ENCODE data around the gene ALDH6A1.

The ALDH6A1 gene

DNA sequence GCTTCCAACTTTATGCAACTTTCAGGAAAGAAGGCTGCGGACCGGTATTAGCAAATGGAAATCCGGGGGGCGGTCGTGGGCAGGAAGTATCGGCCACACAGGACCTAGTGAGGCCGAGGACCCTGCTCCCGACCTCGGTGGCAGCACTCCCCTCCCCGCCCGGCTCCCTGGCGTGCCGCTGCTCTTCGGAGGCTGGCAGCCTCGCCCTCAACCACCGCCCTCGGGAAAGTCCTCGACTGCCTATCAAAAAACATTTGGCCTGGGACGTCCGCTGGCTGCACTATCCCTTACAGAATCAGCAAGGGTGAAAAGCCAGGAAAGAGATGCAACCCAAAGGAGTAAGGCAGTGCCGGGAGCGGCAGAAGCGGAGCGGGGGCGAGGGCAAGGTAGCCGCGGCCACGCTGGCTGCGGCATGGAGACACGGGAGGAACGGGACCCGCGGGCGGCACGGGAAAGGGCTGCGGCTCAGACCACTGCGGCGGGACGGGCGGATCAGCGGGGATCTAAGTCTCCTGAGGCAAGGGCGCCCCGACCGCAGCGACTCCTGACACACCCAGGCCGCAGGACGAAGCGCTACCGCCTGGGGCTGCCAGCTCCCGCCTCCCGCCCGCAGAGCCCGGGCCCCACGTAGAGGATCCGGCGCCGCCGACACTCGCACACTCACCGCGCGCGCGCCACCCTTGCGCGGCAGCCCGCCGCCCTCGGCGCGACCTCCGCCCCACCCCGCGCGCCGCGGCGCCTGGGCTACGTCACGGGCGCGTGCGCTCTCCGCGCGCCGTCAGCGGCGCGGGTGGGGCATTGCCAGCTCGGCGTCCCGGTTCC, 65.5 kb downstream of the ALDH6A1 start, which contains the start of the genes BBOF1 and ENTPD5:
Gene BBOF1, plus strand, starts transcription at position 764 of the 822 bp plus-strand sequence. CDS start 130 bp downstream, outside the sequence.
Gene ENTPD5, minus strand, starts transcription at position 703 of the 822 bp plus-strand sequence. CDS start 31,186 bp downstream, outside the sequence.
- POLR2A ChIA-PET = interaction anchor here (1.1 to 1.2 kb wide), 2 partner anchors 167 to 560 kb away, joined by 3 to 5 read pairs; partner anchors contain the start of genes NUMB and PTGR2
- CTCF ChIA-PET = interaction anchor here (1.1 kb wide), 1 partner anchor 20 kb away, joined by 5 read pairs; no protein-coding TSS in a partner anchor
- Histone ChIP-seq H3K4me3 (ENCODE audit: low read depth, low read length) (peak within 1 kb of the TSS; percentile 93), H3K36me3 (ENCODE audit: control insufficient read depth in 2 of 2, insufficient read depth in 1 of 2, low read length in 2 of 2) (peaks cover 0 to 4% of the 10 kb centered on the region in 2 experiments; a peak in 1 of 3 replicates), H3K9me3 (ENCODE audit: control insufficient read depth, insufficient read depth, low read depth, low read length) (no peaks in the 10 kb centered on the region), H3K27ac (ENCODE audit: extremely low read depth, low read depth, low read length) (peak within 1 kb of the TSS; percentile 85), H3K4me1 (ENCODE audit: control insufficient read depth, insufficient read depth, low read length) (0 out of 2 replicates have a peak, but pooled peaks cover 2% of the 10 kb centered on the region)
- TF ChIP-seq ZNF2 (tag by site-specific recombination; IDR thresholded peaks at IDR 0.05) (peak; percentile 76; the same call in 1 of the 2 replicates), ZBTB20 (tag by site-specific recombination; IDR thresholded peaks at IDR 0.05) (peak; percentile 80; the same call in 1 of the 2 replicates), ZNF654 (tag by site-specific recombination; IDR thresholded peaks at IDR 0.05; ENCODE audit: low read depth) (no peak), ZNF404 (tag by site-specific recombination; IDR thresholded peaks at IDR 0.05) (no peak), SCRT2 (tag by site-specific recombination; IDR thresholded peaks at IDR 0.05) (no peak), ZNF837 (tag by site-specific recombination; IDR thresholded peaks at IDR 0.05) (no peak), SP3 (tag by site-specific recombination; IDR thresholded peaks at IDR 0.05) (peak; percentile 16; the same call in 1 of the 2 replicates), PRDM1 (tag by site-specific recombination; IDR thresholded peaks at IDR 0.05) (no peak), ZNF266 (tag by site-specific recombination; IDR thresholded peaks at IDR 0.05; ENCODE audit: low read depth) (no peak), ZNF501 (tag by site-specific recombination; IDR thresholded peaks at IDR 0.05) (peak; percentile 72; the same call in 1 of the 2 replicates), GLI4 (tag by site-specific recombination; IDR thresholded peaks at IDR 0.05) (no peak), ZNF777 (tag by site-specific recombination; IDR thresholded peaks at IDR 0.05; ENCODE audit: borderline replicate concordance) (no peak; the same call in 1 of the 2 replicates), ZFP69B (tag by site-specific recombination; IDR thresholded peaks at IDR 0.05) (peak; percentile 64; the same call in 1 of the 2 replicates), ZNF121 (tag by site-specific recombination; IDR thresholded peaks at IDR 0.05) (no peak), ZNF521 (tag by site-specific recombination; IDR thresholded peaks at IDR 0.05) (no peak), ZNF324 (tag by site-specific recombination; IDR thresholded peaks at IDR 0.05) (peak; percentile 80), ZNF239 (tag by site-specific recombination; IDR thresholded peaks at IDR 0.05) (no peak), ZNF558 (tag by site-specific recombination; IDR thresholded peaks at IDR 0.05) (no peak), ZNF707 (tag by site-specific recombination; IDR thresholded peaks at IDR 0.05) (no peak), ZNF433 (tag by site-specific recombination; IDR thresholded peaks at IDR 0.05; ENCODE audit: low read depth) (no peak), KLF7 (tag by site-specific recombination; IDR thresholded peaks at IDR 0.05; ENCODE audit: borderline replicate concordance) (no peak; the same call in 1 of the 2 replicates), ZNF555 (tag by site-specific recombination; conservative IDR thresholded peaks at IDR 0.05) (no peak), HOXC10 (CRISPR knock-in tag; IDR thresholded peaks at IDR 0.05) (no peak), TRIM28 (IDR thresholded peaks at IDR 0.05; ENCODE audit: borderline replicate concordance, low read length) (no peak)
- TF ChIP-seq, protein P1, sequence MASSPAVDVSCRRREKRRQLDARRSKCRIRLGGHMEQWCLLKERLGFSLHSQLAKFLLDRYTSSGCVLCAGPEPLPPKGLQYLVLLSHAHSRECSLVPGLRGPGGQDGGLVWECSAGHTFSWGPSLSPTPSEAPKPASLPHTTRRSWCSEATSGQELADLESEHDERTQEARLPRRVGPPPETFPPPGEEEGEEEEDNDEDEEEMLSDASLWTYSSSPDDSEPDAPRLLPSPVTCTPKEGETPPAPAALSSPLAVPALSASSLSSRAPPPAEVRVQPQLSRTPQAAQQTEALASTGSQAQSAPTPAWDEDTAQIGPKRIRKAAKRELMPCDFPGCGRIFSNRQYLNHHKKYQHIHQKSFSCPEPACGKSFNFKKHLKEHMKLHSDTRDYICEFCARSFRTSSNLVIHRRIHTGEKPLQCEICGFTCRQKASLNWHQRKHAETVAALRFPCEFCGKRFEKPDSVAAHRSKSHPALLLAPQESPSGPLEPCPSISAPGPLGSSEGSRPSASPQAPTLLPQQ (tag by site-specific recombination; IDR thresholded peaks at IDR 0.05) = peak; percentile 82
- TF ChIP-seq, protein P2, sequence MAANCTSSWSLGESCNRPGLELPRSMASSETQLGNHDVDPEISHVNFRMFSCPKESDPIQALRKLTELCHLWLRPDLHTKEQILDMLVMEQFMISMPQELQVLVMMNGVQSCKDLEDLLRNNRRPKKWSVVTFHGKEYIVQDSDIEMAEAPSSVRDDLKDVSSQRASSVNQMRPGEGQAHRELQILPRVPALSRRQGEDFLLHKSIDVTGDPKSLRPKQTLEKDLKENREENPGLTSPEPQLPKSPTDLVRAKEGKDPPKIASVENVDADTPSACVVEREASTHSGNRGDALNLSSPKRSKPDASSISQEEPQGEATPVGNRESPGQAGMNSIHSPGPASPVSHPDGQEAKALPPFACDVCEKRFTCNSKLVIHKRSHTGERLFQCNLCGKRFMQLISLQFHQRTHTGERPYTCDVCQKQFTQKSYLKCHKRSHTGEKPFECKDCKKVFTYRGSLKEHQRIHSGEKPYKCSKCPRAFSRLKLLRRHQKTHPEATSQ (tag by site-specific recombination; IDR thresholded peaks at IDR 0.05) = peak; percentile 32; the same call in 1 of the 2 replicates
- TF ChIP-seq, protein P3, sequence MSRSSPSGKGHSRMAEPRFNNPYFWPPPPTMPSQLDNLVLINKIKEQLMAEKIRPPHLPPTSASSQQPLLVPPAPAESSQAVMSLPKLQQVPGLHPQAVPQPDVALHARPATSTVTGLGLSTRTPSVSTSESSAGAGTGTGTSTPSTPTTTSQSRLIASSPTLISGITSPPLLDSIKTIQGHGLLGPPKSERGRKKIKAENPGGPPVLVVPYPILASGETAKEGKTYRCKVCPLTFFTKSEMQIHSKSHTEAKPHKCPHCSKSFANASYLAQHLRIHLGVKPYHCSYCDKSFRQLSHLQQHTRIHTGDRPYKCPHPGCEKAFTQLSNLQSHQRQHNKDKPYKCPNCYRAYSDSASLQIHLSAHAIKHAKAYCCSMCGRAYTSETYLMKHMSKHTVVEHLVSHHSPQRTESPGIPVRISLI (tag by site-specific recombination; IDR thresholded peaks at IDR 0.05) = no peak
- TF ChIP-seq, protein P4, sequence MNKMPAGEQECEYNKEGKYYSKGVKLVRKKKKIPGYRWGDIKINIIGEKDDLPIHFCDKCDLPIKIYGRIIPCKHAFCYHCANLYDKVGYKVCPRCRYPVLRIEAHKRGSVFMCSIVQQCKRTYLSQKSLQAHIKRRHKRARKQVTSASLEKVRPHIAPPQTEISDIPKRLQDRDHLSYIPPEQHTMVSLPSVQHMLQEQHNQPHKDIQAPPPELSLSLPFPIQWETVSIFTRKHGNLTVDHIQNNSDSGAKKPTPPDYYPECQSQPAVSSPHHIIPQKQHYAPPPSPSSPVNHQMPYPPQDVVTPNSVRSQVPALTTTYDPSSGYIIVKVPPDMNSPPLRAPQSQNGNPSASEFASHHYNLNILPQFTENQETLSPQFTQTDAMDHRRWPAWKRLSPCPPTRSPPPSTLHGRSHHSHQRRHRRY (tag by site-specific recombination; IDR thresholded peaks at IDR 0.05) = no peak
- TF ChIP-seq, protein P5, sequence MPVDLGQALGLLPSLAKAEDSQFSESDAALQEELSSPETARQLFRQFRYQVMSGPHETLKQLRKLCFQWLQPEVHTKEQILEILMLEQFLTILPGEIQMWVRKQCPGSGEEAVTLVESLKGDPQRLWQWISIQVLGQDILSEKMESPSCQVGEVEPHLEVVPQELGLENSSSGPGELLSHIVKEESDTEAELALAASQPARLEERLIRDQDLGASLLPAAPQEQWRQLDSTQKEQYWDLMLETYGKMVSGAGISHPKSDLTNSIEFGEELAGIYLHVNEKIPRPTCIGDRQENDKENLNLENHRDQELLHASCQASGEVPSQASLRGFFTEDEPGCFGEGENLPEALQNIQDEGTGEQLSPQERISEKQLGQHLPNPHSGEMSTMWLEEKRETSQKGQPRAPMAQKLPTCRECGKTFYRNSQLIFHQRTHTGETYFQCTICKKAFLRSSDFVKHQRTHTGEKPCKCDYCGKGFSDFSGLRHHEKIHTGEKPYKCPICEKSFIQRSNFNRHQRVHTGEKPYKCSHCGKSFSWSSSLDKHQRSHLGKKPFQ (tag by site-specific recombination; IDR thresholded peaks at IDR 0.05) = no peak

Data from HEK293 (cell line).